ENCODE data around the gene AFMID. TPM values are rescaled to one million over a fixed set of nuclear protein-coding genes. Genes with fewer than 3 reads are reported as not detected.
A peak's percentile ranks its signal among the peaks of the same experiment; 100 is the strongest.

AFMID gene
- total and polyA plus RNA-seq, 7 donors = 7.4 to 20.8 (median 9.3) TPM

DNA sequence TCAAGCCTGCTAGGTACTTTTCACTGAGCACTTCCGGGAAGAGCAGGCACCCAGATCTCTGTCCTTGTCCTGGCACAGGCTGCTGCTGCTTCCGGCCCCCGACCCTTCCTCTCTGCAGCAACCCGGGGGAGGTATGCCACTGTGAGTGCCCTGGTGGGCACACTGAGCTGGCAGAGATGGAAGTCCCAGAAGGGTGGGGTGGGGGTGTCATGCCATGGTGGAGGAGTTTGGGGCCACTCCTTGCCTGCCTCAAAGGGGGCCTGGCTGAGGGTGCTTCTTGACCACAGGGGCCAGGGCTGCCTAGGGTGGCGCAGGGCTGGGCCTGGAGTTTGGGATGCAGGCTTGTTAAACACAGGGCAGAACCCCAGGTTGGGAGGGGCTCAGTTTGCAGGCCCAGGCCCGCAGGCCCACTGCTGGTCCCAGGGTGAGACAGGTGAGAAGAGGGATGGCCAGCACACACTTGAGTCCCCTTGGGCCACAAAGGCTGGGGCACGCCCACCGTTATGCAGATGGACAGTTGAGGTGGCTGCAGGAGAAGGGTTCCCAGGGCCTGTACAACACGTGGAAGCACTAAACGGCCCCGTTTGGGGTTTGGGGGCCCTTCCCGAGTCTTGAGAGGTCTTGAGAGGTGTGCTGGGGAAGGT is 53.0 kb downstream of the AFMID start:
- Histone ChIP-seq H3K36me3 (ENCODE audit: insufficient read depth in 1 of 2, low read depth in 1 of 2) (no peaks in the 10 kb centered on the region), H3K27ac (no peak overlapping the region), H3K9me3 (no peaks in the 10 kb centered on the region), H3K4me3 (no peak overlapping the region), H3K27me3 (ENCODE audit: insufficient read depth in 3 of 3, low read length in 2 of 3) (no peaks in the 10 kb centered on the region), H3K4me1 (no peaks in the 10 kb centered on the region)
- intact Hi-C loops (cut with DNase I) = no loop called here
- TF ChIP-seq, protein P1, sequence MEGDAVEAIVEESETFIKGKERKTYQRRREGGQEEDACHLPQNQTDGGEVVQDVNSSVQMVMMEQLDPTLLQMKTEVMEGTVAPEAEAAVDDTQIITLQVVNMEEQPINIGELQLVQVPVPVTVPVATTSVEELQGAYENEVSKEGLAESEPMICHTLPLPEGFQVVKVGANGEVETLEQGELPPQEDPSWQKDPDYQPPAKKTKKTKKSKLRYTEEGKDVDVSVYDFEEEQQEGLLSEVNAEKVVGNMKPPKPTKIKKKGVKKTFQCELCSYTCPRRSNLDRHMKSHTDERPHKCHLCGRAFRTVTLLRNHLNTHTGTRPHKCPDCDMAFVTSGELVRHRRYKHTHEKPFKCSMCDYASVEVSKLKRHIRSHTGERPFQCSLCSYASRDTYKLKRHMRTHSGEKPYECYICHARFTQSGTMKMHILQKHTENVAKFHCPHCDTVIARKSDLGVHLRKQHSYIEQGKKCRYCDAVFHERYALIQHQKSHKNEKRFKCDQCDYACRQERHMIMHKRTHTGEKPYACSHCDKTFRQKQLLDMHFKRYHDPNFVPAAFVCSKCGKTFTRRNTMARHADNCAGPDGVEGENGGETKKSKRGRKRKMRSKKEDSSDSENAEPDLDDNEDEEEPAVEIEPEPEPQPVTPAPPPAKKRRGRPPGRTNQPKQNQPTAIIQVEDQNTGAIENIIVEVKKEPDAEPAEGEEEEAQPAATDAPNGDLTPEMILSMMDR (IDR thresholded peaks at IDR 0.05) = no peak
- ATAC-seq (no peak), DNase-seq (no peak)
- 78 to 90% (median 84%) methylated on average over 12 of the region's 12 CpGs for WGBS, 3 donors

DNA sequence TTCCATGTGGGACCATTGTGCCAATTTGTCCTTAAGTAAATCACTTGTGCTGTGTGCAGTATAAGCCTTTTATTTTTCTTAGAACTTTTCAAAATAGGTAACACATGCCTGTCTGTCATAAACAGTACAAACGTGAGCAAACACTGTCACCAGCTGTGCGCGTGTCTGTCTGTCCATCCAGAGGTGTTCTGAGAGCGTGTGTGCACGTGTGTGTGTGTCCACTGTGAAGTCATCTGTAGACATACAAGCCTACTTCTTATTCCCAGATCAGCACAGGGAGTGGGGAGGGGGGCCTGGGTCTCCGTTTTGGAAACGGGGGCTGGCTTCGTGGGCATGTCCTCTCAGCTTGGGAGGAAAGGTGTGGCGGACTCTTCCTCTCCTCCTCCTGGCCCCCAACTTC is 53.7 kb downstream of the AFMID start:
- 84 to 90% (median 89%) methylated on average over 9 of the region's 9 CpGs for WGBS, 3 donors
- DNase-seq (no peak), ATAC-seq (no peak)
- Histone ChIP-seq H3K9me3 (no peaks in the 10 kb centered on the region), H3K4me1 (no peaks in the 10 kb centered on the region), H3K27ac (no peak overlapping the region), H3K36me3 (ENCODE audit: insufficient read depth in 1 of 2, low read depth in 1 of 2) (no peaks in the 10 kb centered on the region), H3K4me3 (no peak overlapping the region), H3K27me3 (ENCODE audit: insufficient read depth in 3 of 3, low read length in 2 of 3) (no peaks in the 10 kb centered on the region)
- TF ChIP-seq, protein P1 (IDR thresholded peaks at IDR 0.05) = no peak
- intact Hi-C loops (cut with DNase I) = no loop called here

DNA sequence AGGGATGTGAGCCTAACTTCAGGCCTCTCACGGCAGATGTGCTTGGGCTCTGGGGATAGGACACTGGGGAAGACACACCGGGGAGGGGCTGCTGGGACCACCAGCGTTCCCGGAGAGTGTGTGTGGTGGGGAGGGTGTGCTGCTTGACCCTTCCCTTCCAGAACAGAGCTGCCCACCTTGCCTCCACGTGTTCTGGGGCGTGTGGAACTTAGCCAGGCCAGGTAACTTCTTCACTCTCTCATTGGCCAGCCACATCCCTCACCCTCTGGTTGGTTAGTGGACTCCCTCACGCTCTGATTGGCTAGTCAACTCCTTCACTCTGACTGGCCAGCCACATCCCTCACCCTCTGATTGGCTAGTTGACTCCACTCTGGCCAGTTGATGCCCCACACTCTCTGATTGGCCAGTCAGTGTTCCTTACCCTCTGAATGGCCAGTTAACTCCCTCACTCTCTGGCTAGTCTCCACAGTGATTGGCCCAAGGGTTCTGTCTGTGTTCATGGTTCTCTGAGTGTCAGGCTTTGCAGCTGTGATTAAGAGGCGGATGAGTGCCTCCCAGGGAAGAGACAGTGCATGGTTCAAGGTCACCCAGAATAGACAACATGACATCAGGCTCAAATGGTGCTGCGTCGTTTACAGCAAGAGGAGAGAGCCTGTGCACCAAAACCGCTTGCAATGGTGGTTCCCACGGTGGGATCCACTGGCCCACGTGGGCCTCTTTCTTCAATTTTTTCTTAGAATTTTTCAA is 54.3 kb downstream of the AFMID start:
- no peaks in the 10 kb centered on the region for H3K4me1 ChIP-seq
- no peak overlapping the region for H3K4me3 ChIP-seq
- ATAC-seq (peak in 2 of 4 donors; percentile 38 to 57), DNase-seq (no peak)
- no peaks in the 10 kb centered on the region for H3K27me3 ChIP-seq (ENCODE audit: insufficient read depth in 3 of 3, low read length in 2 of 3)
- no peaks in the 10 kb centered on the region for H3K9me3 ChIP-seq
- no peak overlapping the region for H3K27ac ChIP-seq
- TF ChIP-seq, protein P1 (IDR thresholded peaks at IDR 0.05) = no peak
- WGBS, 3 donors = 76 to 77% (median 77%) methylated on average over 11 to 13 of the region's 13 CpGs
- no peaks in the 10 kb centered on the region for H3K36me3 ChIP-seq (ENCODE audit: insufficient read depth in 1 of 2, low read depth in 1 of 2)
- intact Hi-C loops (cut with DNase I) = no loop called here

DNA sequence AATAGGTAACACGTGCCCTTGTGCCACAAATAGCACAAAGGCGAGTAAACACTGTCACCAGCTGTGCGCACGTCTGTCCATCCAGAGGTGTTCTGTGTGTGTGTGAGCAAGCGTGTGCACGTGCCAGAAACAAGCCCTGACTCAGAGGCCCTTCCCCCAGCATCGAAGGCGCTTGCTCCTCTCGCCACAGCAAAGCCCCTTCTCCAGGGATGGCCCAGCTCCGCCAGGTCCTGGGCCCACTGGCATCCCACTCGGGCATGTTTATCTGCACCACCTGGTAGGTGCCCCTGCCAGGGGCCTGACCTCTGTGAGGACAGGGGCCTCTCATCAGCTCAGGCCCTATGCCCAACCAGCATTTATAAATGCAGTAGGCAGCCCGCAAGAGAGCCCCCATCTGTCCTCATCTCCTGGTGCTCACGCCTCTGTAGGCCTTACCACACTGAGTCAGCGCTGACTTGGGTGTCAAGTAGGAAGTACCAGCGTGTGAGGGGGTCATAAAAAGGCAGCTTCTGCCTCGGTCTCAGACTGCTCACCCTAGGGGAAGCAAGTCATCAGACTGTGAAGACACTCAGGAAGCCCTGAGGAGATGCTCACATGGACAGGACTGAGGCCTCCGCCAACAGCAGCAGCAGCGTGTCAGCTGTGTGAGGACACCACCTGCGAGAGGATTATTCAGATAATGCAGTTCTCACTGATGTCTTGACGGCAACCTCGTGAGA is 55.0 kb downstream of the AFMID start:
- WGBS, 3 donors = 78 to 80% (median 80%) methylated on average over 21 of the region's 21 CpGs
- TF ChIP-seq, protein P1 (IDR thresholded peaks at IDR 0.05) = no peak
- H3K9me3 ChIP-seq = no peaks in the 10 kb centered on the region
- DNase-seq = no peak
- H3K36me3 ChIP-seq (ENCODE audit: insufficient read depth in 1 of 2, low read depth in 1 of 2) = no peaks in the 10 kb centered on the region
- peak in 1 of 4 donors; percentile 11 for ATAC-seq
- H3K27me3 ChIP-seq (ENCODE audit: insufficient read depth in 3 of 3, low read length in 2 of 3) = no peaks in the 10 kb centered on the region
- no peak overlapping the region for H3K27ac ChIP-seq
- no peaks in the 10 kb centered on the region for H3K4me1 ChIP-seq
- intact Hi-C loops (cut with DNase I) = no loop called here
- no peak overlapping the region for H3K4me3 ChIP-seq

Data from psoas muscle (tissue), 8 donors.